ENCODE results near the gene C9orf43.
"Not testable (repeated sequence)": the region's sequence is repeated elsewhere in the genome, so short reads cannot be mapped to it uniquely, and the experiment has no call there.

Gene C9orf43

DNA sequence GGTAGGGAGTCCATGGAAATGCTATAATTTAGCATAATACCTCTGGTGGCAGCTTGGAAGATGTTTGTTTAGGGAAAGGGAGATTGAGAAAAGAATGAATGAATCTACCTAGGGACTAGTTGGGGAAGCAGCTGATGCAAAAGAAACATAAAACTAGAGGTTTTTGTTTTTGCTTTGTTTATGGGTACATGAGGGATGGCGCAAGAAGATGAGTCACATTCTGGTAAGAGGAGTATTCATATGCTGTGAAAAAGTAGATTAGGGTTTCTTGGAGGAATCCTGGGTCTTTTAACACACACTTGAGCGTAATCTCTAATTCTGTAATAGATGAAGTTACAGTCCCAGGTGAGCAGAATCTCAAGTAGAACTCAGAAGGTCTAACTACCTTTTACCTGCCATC lies 17.1 kb downstream of the C9orf43 start:
- no peak for DNase-seq (ENCODE audit: low read depth, low spot score)
- TF ChIP-seq, protein P1, sequence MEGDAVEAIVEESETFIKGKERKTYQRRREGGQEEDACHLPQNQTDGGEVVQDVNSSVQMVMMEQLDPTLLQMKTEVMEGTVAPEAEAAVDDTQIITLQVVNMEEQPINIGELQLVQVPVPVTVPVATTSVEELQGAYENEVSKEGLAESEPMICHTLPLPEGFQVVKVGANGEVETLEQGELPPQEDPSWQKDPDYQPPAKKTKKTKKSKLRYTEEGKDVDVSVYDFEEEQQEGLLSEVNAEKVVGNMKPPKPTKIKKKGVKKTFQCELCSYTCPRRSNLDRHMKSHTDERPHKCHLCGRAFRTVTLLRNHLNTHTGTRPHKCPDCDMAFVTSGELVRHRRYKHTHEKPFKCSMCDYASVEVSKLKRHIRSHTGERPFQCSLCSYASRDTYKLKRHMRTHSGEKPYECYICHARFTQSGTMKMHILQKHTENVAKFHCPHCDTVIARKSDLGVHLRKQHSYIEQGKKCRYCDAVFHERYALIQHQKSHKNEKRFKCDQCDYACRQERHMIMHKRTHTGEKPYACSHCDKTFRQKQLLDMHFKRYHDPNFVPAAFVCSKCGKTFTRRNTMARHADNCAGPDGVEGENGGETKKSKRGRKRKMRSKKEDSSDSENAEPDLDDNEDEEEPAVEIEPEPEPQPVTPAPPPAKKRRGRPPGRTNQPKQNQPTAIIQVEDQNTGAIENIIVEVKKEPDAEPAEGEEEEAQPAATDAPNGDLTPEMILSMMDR (IDR thresholded peaks at IDR 0.05; ENCODE audit: insufficient read depth, low read length, missing control alignments), result no peak
- ChIA-PET POLR2A (no interaction called here), CTCF (interaction anchor here (1.1 to 3.5 kb wide), 2 partner anchors 162 to 230 kb away, joined by 3 to 17 read pairs; no protein-coding TSS in a partner anchor)
- H3K4me3 ChIP-seq (ENCODE audit: low read depth, low read length), result no peak overlapping the region

DNA sequence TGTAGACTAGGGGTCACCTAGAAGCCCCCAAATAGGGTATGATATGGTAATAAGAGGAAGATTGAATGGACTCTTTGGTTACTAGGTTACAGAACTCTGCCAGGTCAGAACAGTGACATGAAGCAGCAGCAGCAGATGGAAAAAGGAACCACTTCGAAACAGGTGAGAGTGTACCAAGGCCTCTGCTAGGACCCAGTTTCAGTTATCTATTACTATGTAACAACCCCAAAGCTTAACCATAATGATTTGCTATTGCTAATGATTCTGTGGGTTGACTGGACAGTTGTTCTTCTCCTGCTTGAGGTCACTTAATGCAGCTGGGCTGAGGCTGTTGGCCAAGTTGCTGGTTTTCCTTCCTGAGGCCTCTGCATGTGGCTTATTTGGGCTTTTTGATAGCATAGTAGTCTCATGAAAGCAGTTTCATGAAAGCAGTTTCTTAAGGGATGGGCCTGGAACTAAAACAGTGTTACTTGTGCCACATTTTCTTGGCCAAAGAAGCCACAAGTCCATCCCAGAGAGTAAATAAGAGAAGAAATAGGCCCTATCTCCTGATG lies 17.6 kb downstream of the C9orf43 start:
- H3K4me3 ChIP-seq (ENCODE audit: low read depth, low read length), result no peak overlapping the region
- CTCF ChIA-PET, result interaction anchor here (1.2 to 3.5 kb wide), 2 partner anchors 27 to 229 kb away, joined by 5 to 17 read pairs; partner anchors contain the start of gene ALAD
- no peak for DNase-seq (ENCODE audit: low read depth, low spot score)
- POLR2A ChIA-PET, result no interaction called here
- TF ChIP-seq, protein P1 (IDR thresholded peaks at IDR 0.05; ENCODE audit: insufficient read depth, low read length, missing control alignments), result no peak

DNA sequence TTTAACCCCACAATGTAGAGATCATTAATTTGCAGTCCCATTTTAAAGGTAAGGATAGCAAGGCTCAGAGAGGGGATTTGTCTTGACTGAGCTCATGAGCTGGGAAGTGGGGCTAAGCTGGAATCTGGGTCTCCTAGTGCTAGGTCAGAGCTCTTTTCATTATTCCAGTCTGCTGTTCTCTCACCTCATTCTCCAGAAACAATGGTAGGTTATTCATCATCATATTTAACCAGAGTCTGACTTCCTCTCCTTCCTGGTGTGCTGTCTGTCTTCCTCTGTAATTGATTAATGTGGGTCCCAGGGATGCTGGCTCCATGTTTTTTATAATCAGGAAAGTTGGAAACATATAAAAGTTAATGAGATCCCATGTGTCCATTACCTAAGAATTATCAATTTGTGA lies 20.6 kb downstream of the C9orf43 start:
- ChIA-PET CTCF (interaction anchor here (1.2 to 1.5 kb wide), 3 partner anchors 9 to 224 kb away, joined by 3 to 5 read pairs (median 4); no protein-coding TSS in a partner anchor), POLR2A (interaction anchor here (1.3 kb wide), 1 partner anchor 21 kb away, joined by 3 read pairs; the partner anchor contains the start of genes C9orf43 and POLE3)
- TF ChIP-seq, protein P1 (IDR thresholded peaks at IDR 0.05; ENCODE audit: insufficient read depth, low read length, missing control alignments), result no peak
- no peak overlapping the region for H3K4me3 ChIP-seq (ENCODE audit: low read depth, low read length)
- DNase-seq (ENCODE audit: low read depth, low spot score), result no peak

DNA sequence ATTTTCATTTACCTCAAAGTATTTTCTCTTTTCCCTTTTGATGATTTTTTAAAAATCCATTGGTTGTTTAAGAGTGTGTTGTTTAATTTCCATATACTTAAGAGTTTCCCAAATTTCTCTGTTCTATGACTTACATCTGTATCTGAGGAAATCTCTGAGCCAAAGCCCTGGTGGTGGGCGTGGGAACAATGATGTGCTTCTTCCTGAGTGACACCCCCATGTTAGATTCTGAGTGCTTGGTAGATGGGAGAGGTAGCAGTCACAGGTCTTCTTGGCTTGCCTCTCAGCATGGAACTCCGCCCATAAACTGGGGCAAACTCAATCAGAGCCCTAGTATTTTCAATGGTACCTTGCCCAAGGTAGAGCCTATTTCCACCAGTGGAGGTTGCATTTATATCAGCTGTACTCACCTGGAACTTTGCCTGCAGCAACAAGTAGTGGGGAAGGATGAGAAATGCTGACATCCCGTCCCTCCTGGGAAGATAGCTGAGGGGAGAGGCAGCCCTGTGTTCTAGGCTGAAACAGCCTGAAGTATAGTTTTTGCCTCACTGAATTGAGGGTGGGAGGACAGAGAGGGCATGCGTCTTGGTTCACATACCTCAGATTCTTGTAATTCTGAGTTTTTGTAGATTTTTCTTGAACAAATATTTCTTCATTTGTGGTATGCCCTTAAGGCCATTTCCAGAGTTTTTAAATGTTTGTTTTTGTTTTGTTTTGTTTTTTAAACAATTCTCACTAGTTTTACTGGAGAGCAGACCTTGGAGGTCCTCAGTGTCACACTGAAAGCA lies 26.4 kb downstream of the C9orf43 start:
- POLR2A ChIA-PET, result no interaction called here
- TF ChIP-seq, protein P1 (IDR thresholded peaks at IDR 0.05; ENCODE audit: insufficient read depth, low read length, missing control alignments), result no peak
- no peak overlapping the region for H3K4me3 ChIP-seq (ENCODE audit: low read depth, low read length)
- no peak for DNase-seq (ENCODE audit: low read depth, low spot score)
- CTCF ChIA-PET, result interaction anchor here (0.9 to 3.0 kb wide), 4 partner anchors 9 to 218 kb away, joined by 3 to 9 read pairs (median 3); no protein-coding TSS in a partner anchor

DNA sequence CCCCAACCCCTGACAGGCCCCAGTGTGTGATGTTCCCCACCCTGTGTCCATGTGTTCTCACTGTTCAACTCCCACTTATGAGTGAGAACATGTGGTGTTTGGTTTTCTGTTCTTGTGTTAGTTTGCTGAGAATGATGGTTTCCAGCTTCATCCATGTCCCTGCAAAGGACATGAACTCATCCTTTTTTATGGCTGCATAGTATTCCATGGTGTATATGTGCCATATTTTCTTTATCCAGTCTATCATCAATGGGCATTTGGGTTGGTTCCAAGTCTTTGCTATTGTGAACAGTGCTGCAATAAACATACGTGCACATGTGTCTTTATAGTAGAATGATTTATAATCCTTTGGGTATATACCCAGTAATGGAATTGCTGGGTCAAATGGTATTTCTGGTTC lies 27.2 kb downstream of the C9orf43 start:
- POLR2A ChIA-PET; DNase-seq (ENCODE audit: low read depth, low spot score); H3K4me3 ChIP-seq (ENCODE audit: low read depth, low read length): not testable (repeated sequence)
- CTCF ChIA-PET, result interaction anchor here (0.8 to 1.5 kb wide), 2 partner anchors 9 to 220 kb away, joined by 3 read pairs; no protein-coding TSS in a partner anchor

DNA sequence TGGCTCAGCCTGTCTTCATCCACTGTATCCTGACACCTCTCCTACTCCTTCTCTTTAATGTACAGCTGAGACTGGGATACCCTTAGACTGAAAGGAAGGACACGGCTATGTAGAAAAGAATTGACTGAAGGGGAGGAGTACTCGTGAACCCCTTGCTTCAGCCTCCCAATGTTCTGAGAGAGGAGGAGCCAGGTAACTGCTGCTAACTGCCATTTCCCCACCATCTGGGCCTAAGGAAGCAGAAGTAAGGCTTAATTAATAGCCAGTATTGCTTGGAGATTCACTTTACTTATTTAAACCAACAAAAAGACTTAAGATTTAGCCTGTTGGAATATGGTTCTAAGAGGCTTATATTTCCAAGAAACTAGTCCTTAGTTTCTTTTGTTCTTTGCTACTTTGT lies 34.2 kb downstream of the C9orf43 start:
- ChIA-PET POLR2A (no interaction called here), CTCF (interaction anchor here (1.3 to 10.1 kb wide), 9 partner anchors 10 to 222 kb away, joined by 4 to 482 read pairs (median 20); no protein-coding TSS in a partner anchor)
- TF ChIP-seq, protein P1 (IDR thresholded peaks at IDR 0.05; ENCODE audit: insufficient read depth, low read length, missing control alignments), result no peak
- H3K4me3 ChIP-seq (ENCODE audit: low read depth, low read length), result no peak overlapping the region
- no peak for DNase-seq (ENCODE audit: low read depth, low spot score)
